Cerebellar nuclear complex (tissue), 1 donor: ENCODE results near the gene TGOLN2.
"Not testable (repeated sequence)": the region's sequence is repeated elsewhere in the genome, so short reads cannot be mapped to it uniquely, and the experiment has no call there.

Source experiments
- DNase-seq, 2 experiments: peaks; one replicate each; lab custom pipeline; 2025; lab: John Stamatoyannopoulos, UW

The TGOLN2 gene

GRCh38 chr2:85327822-85328617, at the start of gene TGOLN2:
Gene TGOLN2, minus strand, starts transcription at chr2:85327989. Its CDS starts 27 bp downstream, at chr2:85327962.
- DNase-seq: peak; percentile 27 to 68

GRCh38 chr2:85377083-85377482, 49.3 kb upstream of the TGOLN2 start:
- no peak for DNase-seq

- DNase-seq: no peak
Observed at GRCh38 chr2:85376291-85377065, 48.7 kb upstream of the TGOLN2 start.

GRCh38 chr2:85371045-85371444, 43.3 kb upstream of the TGOLN2 start:
- DNase-seq: no peak

GRCh38 chr2:85369500-85369899, 41.7 kb upstream of the TGOLN2 start:
- no peak for DNase-seq

- DNase-seq: no peak
Observed at GRCh38 chr2:85368921-85369320, 41.1 kb upstream of the TGOLN2 start.

GRCh38 chr2:85367180-85367579, 39.4 kb upstream of the TGOLN2 start:
- DNase-seq: no peak

- not testable (repeated sequence) for DNase-seq
Observed at GRCh38 chr2:85362653-85363387, 35.0 kb upstream of the TGOLN2 start.

- no peak for DNase-seq
Observed at GRCh38 chr2:85357736-85358135, 29.9 kb upstream of the TGOLN2 start.

GRCh38 chr2:85356186-85356585, 28.4 kb upstream of the TGOLN2 start:
- DNase-seq: no peak

- DNase-seq: no peak
Observed at GRCh38 chr2:85355521-85355920, 27.7 kb upstream of the TGOLN2 start.

- no peak for DNase-seq
Observed at GRCh38 chr2:85355073-85355410, 27.3 kb upstream of the TGOLN2 start.

GRCh38 chr2:85354286-85355072, 26.7 kb upstream of the TGOLN2 start, which contains the start of the genes ELMOD3 and RETSAT:
Gene ELMOD3, plus strand, starts transcription at chr2:85354769. Its CDS starts 2,430 bp downstream, at chr2:85357199.
Gene RETSAT, minus strand, starts transcription at chr2:85354528. Its CDS starts 21 bp downstream, at chr2:85354507.
- peak; percentile 37 to 94 for DNase-seq

GRCh38 chr2:85353876-85354285, 26.1 kb upstream of the TGOLN2 start:
- DNase-seq: no peak

GRCh38 chr2:85347599-85347998, 19.8 kb upstream of the TGOLN2 start:
- no peak for DNase-seq

GRCh38 chr2:85344356-85344954, 16.7 kb upstream of the TGOLN2 start:
- no peak for DNase-seq

GRCh38 chr2:85343207-85343895, 15.6 kb upstream of the TGOLN2 start:
- DNase-seq: not testable (repeated sequence)

- DNase-seq: no peak
Observed at GRCh38 chr2:85342156-85342555, 14.4 kb upstream of the TGOLN2 start.

GRCh38 chr2:85341269-85342029, 13.7 kb upstream of the TGOLN2 start:
- no peak for DNase-seq
